Lower lobe of right lung (tissue), 2 donors: ENCODE measurements around the gene L1CAM. TPM values are rescaled to one million over a fixed set of nuclear protein-coding genes. Genes with fewer than 3 reads are reported as not detected.

Experiments used
- ATAC-seq, 2 donors: fragments of 200-7000 bp; cut with Tn5 transposase; one replicate each; pipeline ENCODE4 v1.9.1; 2020 to 2022; ENCODE audit warnings: mild to moderate bottlenecking in 2 of 2, moderate library complexity in 2 of 2
- DNase-seq: peaks from one replicate; pipeline ENCODE4 v3.0.0-alpha.2; 2020
- H3K27ac ChIP-seq: fragments of 200-600 bp; one replicate; pipeline ENCODE4 v1.8.0; 2022
- H3K27me3 ChIP-seq: fragments of 200-600 bp; one replicate; pipeline ENCODE4 v1.8.0; 2022; ENCODE audit warnings: low read depth
- H3K36me3 ChIP-seq: fragments of 200-600 bp; one replicate; pipeline ENCODE4 v1.8.0; 2022; ENCODE audit warnings: mild to moderate bottlenecking
- H3K4me1 ChIP-seq: fragments of 200-600 bp; one replicate; pipeline ENCODE4 v1.8.0; 2022
- H3K4me3 ChIP-seq: fragments of 200-600 bp; one replicate; pipeline ENCODE4 v1.8.0; 2022; ENCODE audit warnings: mild to moderate bottlenecking
- H3K9me3 ChIP-seq: fragments of 200-600 bp; one replicate; pipeline ENCODE4 v1.8.0; 2022
- intact Hi-C: fragments of 100-400 bp; cut with DNase I; formaldehyde crosslinking; loops from one replicate; pipeline ENCODE4 v1.11.0; 2022
- total RNA-seq: library from RNA; stranded (reverse); fragmentation: NEBNext Ultra II Directional; extraction: Animal tissue kit (Norgen Biotek cat#: 25700); gene quantifications from one replicate; pipeline ENCODE4 v1.2.1, GENCODE V29; 2021
- TF ChIP-seq, protein P1 (sequence below): fragments of 200-600 bp; IDR thresholded peaks from one replicate; pipeline ENCODE4 v1.8.0; 2022; ENCODE audit warnings: antibody characterized with exemption, mild to moderate bottlenecking
- donor health status: DM: no; HTN: yes; CAD: no; lungs with severe emphysema.

Gene L1CAM
- total RNA-seq, 1 donor from 2014 or later = 1.6 TPM

DNA sequence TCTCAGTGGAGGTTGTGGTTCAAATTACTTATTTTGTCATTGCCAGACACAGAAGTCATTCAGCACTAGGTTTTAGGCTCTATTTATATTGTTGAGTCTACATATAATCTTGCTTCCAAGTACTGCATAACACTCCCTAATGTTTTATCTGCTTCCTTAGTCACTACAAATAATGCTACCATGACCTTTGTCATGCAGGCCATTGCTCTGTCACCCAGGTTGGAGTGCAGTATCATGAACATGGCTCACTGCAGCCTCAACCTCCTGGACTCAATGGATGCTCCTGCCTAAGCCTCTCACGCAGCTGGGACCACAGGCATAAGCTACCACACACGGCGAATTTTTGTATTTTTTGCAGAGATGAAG, 32.1 kb downstream of the L1CAM start:
- no peak overlapping the region for H3K27ac ChIP-seq
- DNase-seq = no peak
- intact Hi-C loops = no loop called here
- no peak overlapping the region for H3K4me3 ChIP-seq
- H3K36me3 ChIP-seq = no peaks in the 10 kb centered on the region
- H3K27me3 ChIP-seq = no peaks in the 10 kb centered on the region
- TF ChIP-seq, protein P1, sequence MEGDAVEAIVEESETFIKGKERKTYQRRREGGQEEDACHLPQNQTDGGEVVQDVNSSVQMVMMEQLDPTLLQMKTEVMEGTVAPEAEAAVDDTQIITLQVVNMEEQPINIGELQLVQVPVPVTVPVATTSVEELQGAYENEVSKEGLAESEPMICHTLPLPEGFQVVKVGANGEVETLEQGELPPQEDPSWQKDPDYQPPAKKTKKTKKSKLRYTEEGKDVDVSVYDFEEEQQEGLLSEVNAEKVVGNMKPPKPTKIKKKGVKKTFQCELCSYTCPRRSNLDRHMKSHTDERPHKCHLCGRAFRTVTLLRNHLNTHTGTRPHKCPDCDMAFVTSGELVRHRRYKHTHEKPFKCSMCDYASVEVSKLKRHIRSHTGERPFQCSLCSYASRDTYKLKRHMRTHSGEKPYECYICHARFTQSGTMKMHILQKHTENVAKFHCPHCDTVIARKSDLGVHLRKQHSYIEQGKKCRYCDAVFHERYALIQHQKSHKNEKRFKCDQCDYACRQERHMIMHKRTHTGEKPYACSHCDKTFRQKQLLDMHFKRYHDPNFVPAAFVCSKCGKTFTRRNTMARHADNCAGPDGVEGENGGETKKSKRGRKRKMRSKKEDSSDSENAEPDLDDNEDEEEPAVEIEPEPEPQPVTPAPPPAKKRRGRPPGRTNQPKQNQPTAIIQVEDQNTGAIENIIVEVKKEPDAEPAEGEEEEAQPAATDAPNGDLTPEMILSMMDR = no peak
- no peak for ATAC-seq
- no peaks in the 10 kb centered on the region for H3K4me1 ChIP-seq
- no peaks in the 10 kb centered on the region for H3K9me3 ChIP-seq

DNA sequence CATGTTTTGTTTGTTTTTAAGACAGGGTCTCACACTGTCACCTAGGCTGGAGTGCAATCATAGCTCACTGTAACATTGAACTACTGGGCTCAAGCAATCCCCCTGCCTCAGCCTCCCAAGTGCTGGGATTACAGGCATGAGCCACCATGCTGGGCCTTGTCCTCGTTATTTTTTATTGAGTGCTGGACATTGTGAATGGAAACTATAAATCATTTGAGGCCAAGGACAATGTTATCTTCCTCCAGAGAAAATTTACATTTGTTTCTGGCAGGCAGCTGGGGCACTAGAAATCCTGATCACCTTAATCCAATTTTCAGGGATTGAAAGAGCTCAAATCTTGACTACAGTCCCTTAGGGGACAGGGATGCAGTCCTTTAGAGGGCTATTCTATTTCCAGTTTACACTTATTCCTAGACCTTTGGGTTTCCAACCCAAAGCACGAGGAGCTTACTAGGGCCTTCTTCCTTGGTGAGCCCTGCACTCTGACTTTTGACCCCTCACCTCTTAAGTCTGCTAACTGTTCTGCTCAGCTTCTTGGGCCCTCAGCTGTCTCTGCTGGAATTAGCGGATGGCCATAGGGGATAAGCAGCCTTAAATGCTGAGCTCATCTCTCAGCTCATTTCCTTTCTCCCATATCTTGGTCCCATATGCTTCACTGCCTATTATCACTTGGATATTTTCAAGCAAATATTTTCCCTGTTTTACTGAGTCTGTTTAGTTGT, 32.6 kb downstream of the L1CAM start:
- H3K4me1 ChIP-seq = no peaks in the 10 kb centered on the region
- TF ChIP-seq, protein P1 = no peak
- no peak overlapping the region for H3K4me3 ChIP-seq
- intact Hi-C loops = no loop called here
- ATAC-seq = no peak
- no peaks in the 10 kb centered on the region for H3K27me3 ChIP-seq
- no peaks in the 10 kb centered on the region for H3K9me3 ChIP-seq
- H3K27ac ChIP-seq = no peak overlapping the region
- H3K36me3 ChIP-seq = no peaks in the 10 kb centered on the region
- DNase-seq = no peak

DNA sequence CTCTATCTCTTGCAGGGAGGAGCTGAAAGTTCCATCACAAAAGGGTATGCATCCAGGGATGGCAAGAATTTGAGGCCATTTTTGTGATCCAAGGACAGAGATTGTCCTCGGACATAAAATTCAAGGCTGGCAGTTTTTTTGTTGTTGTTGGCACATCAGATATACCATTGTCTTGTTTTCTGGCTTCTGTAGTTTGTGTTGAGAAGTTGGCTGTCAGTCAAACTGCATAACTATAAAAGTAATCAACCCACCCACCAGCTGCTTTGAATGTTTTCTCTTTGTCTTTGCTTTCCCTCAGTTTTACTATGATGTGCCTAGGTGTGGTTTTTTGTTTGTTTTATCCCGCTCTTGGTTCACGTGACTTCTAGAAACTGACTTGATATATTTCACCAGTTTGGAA, 34.0 kb downstream of the L1CAM start:
- H3K9me3 ChIP-seq = no peaks in the 10 kb centered on the region
- no peak overlapping the region for H3K27ac ChIP-seq
- H3K27me3 ChIP-seq = no peaks in the 10 kb centered on the region
- H3K36me3 ChIP-seq = no peaks in the 10 kb centered on the region
- intact Hi-C loops = no loop called here
- no peaks in the 10 kb centered on the region for H3K4me1 ChIP-seq
- TF ChIP-seq, protein P1 = no peak
- no peak for ATAC-seq
- H3K4me3 ChIP-seq = no peak overlapping the region
- DNase-seq = no peak

DNA sequence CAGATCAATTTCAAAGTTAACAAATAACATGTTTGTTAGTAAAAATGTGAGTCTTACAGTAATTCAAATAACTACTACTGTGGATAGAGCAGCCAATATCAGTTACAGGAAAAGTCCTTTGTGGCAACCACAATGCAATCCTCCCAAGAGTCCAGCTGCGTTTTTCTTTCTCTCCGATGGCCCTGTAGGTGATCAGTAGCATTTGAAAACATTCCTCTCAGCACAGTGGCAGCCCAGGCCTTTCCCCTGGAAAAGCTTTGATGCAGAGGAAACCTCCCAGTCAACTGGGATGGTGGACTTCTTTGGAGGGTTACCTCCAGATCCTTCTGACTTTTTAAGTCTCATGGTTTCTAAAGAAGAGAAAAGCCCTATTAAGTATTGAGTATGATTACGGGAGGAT, 37.6 kb downstream of the L1CAM start:
- H3K27me3 ChIP-seq = peaks cover 4% of the 10 kb centered on the region
- no peaks in the 10 kb centered on the region for H3K9me3 ChIP-seq
- H3K4me3 ChIP-seq = no peak overlapping the region
- ATAC-seq (no peak), DNase-seq (no peak)
- H3K27ac ChIP-seq = no peak overlapping the region
- no peaks in the 10 kb centered on the region for H3K4me1 ChIP-seq
- H3K36me3 ChIP-seq = no peaks in the 10 kb centered on the region
- TF ChIP-seq, protein P1 = no peak
- intact Hi-C loops = no loop called here

DNA sequence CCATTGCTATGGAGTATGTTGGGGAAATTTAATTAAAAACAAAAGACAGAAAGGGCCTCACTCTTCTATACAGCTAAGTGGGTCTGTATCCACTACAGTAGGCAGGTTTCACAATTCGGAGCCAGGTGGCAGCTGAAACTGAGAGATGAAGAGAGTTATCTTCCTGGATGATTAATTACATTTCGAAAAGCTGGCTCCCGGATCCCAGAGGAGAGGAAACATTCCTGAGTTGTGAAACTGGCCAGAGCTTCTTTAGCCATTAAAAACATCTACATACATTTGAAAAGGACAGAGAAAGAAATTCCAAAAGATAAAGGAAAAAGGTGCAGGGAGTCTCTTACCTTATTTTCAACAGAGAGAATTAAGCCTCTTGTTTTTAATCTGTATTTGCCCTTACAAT, 40.1 kb downstream of the L1CAM start:
- Histone ChIP-seq H3K4me3 (no peak overlapping the region), H3K36me3 (no peaks in the 10 kb centered on the region), H3K9me3 (no peaks in the 10 kb centered on the region), H3K4me1 (no peaks in the 10 kb centered on the region), H3K27me3 (peaks cover 4% of the 10 kb centered on the region), H3K27ac (no peak overlapping the region)
- ATAC-seq = no peak
- intact Hi-C loops = no loop called here
- TF ChIP-seq, protein P1 = no peak
- no peak for DNase-seq
